Stimulated activated naive CD4-positive, alpha-beta T cell treated with Interleukin-2 at 50 U/mL for 16 hours (primary cell): Measurements from ENCODE around the gene ABCG2.

ENCODE experiments used
- DNase-seq: peaks from one replicate; lab custom pipeline; 2025; lab: John Stamatoyannopoulos, UW

Gene ABCG2

DNA sequence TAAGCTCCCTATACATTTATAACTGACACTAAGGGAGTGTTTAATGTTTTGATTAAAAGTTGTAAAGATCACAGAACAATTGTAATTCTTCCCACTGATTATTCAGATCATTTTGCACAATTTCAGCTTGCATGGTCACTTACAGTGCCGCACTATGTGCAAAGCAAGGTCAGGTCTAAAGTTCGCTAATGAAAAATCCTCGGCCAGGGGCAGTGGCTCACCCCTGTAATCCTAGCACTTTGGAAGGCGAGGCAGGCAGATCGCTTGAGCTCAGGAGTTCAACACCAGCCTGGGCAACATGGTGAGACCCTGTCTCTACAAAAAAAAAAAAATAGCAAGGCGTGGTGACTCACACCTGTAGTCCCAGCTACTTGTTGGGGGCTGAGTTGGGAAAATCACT lies 94.0 kb downstream of the ABCG2 start:
- DNase-seq, result no peak

DNA sequence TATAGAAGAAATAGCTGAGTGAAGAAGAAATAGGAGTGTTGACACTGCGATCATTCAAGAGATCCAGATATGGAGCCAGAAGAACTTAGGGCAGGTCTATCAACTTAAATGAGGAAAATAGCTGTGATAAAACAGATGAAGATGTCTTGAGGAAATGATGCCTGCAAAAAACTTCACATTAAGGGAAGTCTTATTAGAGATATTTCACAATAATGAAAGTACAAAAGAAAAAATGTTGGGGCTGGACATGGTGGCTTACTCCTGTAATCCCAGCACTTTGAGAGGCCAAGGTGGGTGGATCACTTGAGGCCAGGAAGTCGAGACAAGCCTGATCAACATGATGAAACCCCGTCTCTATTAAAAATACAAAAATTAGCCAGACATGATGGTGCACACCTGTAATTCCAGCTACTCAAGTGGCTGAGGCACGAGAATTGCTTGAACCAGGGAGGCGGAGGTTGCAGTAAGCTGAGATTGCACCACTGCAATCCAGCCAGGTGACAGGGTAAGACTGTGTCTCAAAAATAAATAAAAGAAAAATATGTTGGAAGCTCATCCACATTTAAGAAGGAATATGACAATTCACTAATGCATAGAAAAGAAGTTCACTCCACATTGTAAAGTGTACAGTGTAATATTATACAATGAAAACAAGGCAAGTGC lies 94.7 kb downstream of the ABCG2 start:
- no peak for DNase-seq

DNA sequence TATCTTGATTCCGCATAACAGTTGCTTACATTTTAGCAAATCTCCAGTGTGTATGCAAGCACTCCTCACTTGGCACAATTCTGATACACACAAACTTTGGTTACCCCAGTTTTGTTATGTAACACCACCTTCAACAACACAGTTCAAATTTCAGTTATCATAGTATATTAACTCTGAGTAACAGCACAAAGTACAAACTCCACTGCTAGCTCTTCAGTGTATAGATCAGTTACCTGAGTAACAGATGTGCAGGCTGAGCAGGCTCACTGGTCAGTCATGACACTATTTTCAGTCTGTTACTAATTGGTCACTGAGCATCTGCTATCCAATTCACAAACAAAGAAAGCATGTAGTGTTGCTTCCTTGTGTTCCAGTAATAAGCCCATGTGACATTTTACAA lies 95.6 kb downstream of the ABCG2 start:
- no peak for DNase-seq

DNA sequence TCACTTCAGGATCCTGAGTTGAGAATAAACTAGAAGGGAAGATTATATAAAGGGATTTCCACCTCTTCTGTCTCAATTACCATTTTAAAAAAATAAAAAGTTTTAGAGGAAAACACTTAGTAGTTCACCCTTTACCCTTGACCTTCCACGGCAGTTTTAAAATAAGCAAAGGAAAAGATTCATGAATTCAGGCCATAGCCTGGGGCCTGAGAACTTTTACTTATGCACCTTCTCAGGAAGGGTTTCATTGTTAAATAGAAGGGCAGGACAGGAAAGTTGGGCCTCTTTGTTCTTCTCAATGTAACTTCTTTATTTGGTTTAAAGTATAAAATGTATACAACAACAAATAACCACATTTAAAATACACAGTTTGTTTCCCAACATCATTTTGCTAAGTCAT lies 96.1 kb downstream of the ABCG2 start:
- DNase-seq, result no peak

DNA sequence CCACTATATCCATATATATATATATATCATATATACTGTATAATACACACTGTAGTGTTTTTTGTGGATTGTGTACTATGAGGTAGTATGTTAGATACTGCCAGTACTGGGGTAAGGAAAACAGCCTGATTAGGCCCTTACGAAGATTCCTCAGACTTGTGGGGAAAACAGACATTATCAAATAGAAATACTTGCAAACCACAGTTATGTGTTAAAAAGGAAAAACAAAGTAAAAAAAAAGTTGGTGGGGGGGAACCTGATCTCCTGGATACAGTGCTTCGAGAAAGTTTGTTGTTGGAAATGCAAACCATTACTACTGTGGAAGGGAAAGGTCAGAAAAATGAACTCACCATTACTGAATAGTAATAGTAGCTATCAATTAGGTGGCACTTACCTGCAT lies 98.0 kb downstream of the ABCG2 start:
- DNase-seq, result no peak

DNA sequence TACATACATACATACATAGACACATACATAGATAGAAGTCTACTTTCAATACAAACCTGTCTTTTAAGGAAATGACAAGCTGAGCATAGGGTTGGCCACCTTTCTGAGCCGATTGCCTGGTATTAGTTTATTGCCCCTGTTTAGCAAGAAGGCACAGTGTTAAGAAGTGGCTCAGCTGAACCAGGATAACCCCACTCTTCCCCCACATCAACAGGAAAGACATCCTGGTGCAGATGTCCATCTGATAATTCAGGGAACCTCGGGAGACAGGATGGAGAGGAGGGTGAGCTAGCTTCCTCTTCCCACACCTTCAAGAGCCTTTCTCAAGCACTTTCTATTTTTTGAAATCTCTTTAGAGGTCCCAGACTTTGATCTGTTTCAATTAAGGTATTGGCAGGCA lies 98.7 kb downstream of the ABCG2 start:
- DNase-seq, result no peak

DNA sequence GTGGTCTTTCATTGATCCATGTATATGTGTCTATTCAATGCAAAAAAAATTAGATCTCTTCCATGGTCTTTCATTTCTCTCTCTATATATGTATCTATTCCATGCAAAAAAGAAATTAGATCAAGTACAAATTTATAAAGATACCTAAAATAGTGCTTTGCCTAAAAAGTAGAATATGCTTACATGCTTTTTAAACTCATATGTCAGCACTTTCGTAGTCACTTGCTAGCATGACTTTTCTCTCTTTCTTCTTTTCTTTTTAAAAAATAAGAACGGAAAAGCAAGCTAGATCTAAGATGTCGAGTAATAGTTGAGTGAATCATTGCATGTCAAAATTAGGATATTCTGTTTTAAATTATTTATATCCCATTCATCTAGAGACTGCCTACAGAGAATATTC lies 100.1 kb downstream of the ABCG2 start:
- no peak for DNase-seq

DNA sequence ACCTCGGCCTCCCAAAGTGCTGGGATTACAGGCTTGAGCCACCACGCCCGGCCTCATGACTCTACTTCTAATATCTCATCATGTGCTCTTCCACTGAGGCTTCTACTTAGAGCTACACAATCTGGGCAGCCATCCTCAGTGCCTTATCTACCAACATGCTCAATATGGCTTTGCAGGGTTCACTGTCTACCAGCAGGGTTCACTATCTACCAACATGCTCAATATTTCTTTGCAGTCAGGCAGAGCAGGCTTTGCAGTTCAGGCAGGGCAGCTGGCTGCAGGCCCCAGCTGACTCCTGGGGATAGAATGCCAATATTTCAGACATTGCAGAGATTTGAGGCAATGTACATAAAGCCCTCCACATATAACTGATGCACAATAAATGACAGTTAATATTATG lies 103.5 kb downstream of the ABCG2 start:
- no peak for DNase-seq

DNA sequence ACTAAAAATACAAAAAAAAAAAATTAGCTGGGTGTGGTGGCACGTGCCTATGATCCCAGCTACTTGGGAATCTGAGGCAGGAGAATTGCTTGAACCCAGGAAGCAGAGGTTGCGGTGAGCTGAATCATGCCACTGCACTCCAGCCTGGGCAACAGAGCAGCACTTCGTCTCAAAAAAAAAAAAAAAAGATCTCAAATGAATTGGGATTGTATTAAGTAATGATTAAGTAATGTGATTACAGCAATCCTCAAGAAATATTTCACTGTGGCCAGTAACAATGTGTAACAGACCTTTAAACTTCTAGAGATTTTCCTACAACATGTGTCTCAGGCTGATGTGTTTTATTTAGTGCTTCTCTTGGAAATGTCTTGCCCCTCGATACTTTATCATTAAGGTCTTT lies 104.2 kb downstream of the ABCG2 start:
- DNase-seq, result no peak

DNA sequence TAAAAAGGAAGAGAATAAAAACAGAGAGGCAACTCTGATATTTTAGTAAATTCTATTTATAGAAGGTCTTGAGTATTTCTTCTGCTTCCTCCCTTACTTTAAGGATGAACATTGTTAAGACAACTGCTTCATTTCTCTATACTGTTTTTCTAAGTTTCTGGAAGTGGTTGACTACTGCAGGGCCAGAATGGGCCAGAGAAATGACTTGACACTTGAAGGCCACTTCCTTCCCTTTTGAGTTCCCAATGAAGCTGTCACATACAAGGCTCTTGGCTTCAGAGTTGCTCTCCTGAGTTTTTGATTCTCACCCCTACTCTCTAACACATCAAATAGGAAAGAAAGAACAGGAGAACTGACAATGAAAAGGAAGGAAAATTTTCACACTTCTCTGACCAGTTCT lies 113.4 kb downstream of the ABCG2 start:
- DNase-seq, result no peak

DNA sequence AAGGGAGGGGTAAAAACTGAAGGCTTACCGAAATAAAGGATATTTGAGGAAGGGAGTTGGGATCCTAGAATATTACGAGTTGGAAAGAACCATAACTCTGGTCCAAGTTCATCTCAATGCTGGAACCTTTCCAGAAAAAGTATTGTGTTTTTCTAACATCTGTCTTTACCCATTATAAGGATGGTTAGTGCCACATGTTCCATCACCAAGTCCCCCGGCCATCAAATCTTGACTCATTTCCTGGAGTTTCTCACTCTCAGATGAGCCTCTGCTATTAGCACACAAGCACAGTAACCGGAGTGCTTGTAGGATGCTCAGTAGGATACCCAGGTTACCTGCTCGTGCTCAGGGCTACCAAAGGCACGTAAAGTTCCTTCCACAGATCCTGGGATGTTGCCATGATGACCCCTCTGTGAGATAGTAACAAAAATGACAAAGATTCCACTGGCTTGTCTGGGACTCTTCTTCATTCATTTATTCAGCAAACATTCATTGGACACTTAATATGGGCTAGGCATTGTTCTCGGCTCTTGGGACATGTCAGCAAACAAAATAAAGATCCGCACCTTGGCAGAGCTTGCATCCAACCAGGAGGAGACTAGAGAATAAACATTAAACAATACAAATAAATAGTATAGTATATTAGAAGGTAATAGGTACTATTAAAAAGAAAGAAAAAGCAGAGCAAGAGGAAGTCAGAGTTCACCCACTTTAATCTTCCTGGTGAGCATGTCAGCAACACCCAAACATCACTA lies 114.7 kb downstream of the ABCG2 start:
- no peak for DNase-seq

DNA sequence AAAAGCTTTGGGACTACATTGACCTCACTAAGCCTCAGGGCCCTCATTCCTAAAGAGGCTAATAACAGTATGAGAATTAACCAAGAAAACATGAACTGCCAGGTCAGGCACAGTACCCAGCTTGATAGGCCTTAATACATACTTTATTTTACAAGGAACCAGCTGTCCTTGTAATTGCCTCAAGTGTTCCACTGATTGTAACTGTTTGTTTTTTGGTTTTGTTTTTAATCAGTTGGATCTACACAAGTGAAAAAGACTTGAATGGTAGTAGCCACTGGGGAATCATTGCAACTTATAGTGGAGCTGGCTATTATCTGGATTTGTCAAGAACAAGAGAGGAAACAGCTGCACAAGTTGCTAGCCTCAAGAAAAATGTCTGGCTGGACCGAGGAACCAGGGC lies 115.4 kb downstream of the ABCG2 start:
- DNase-seq, result no peak

DNA sequence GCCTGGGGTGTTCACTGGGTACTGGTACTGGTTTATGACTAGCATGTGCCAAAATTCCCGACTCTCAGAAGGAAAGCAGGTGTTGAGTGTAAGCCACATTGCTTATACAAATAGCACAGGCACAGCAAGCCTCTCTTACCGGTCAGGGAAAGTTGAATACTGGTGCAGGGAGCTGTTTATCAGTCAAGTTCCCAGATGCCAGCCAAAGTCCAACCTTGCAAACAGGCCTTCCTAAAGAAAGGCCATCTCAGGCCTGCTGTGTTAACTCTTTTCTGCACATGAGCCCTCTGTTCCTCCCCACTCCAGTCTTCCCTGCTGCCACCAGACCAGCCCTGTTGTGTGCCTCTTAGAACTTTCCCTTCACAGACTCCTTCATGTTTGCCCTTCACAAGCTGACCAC lies 116.8 kb downstream of the ABCG2 start:
- no peak for DNase-seq

DNA sequence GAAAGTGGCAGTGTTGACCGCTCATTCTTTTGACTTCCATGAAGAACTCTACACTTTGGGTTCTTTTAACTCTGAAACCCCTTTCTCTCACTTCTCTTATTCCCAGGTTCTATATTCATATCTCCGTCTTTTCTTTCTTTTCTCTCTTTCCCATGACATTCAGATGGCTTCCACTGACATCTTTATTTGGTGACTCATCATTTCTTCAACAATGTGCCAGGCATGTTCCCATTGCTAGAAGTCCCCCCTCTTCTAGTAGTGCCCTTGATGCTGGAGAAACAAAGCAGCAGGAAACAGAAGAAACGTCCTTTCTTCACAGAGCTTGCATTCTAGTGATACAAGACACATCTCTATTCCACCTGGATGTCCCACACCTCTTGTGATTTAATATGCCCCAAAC lies 117.7 kb downstream of the ABCG2 start:
- no peak for DNase-seq
